Adipocyte (in vitro differentiated cells): ENCODE data around the gene MFRP.

Experiments
- DNase-seq: peaks from one replicate; pipeline ENCODE4 v3.0.0-alpha.2; 2015; ENCODE audit warnings: low read depth
- H3K27me3 ChIP-seq: replicated peaks from 2 replicates; pipeline ENCODE4 v1.7.0; 2013; ENCODE audit warnings: mild to moderate bottlenecking, low read length, moderate library complexity; ENCODE audit not compliant: control insufficient read depth, insufficient read depth
- H3K36me3 ChIP-seq: 2 replicates; pipeline ENCODE4 v1.7.0; 2013; ENCODE audit warnings: low read length, mild to moderate bottlenecking, moderate library complexity; ENCODE audit not compliant: control insufficient read depth, insufficient read depth, severe bottlenecking
- H3K4me1 ChIP-seq: 2 replicates; pipeline ENCODE4 v1.7.0; 2013; ENCODE audit warnings: mild to moderate bottlenecking, low read length, moderate library complexity; ENCODE audit not compliant: control insufficient read depth, insufficient read depth
- H3K4me3 ChIP-seq: 2 replicates; pipeline ENCODE4 v1.7.0; 2013; ENCODE audit warnings: mild to moderate bottlenecking, low read length, moderate library complexity
- H3K9ac ChIP-seq: 2 replicates; pipeline ENCODE4 v1.7.0; 2013; ENCODE audit warnings: mild to moderate bottlenecking, low read length, moderate library complexity
- H3K9me3 ChIP-seq: 2 replicates; pipeline ENCODE4 v1.7.0; 2013; ENCODE audit warnings: mild to moderate bottlenecking, low read length, moderate library complexity; ENCODE audit not compliant: control insufficient read depth

Gene MFRP

DNA sequence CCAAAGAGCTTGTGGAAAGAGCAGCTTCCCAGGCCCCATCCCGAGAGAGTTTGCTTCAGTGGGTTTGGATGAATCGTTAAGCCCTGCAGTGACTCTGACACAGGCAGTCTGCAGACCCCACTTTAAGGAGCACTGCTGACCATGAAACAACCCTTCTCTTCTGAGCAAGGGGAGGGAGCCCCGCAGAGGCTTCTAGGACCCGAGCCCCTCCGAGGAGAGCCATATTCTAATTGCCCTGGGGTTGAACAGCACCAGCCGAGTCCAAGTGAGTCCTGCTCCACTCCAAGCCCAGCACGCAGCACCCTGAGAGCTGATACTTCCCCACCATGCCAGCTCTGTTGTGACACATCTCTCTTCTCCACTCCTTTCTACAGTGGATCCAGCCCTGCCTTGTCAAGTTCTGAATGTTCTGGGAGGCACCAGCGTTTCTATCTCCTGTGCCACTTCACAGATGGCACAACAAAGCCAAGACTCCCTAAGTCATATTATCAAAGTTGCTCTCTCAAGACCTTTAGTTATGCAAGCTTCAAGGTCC, 24.6 kb upstream of the MFRP start:
- Histone ChIP-seq H3K36me3 (no peaks in the 10 kb centered on the region), H3K4me1 (peaks cover 47% of the 10 kb centered on the region)
- no peak for DNase-seq

DNA sequence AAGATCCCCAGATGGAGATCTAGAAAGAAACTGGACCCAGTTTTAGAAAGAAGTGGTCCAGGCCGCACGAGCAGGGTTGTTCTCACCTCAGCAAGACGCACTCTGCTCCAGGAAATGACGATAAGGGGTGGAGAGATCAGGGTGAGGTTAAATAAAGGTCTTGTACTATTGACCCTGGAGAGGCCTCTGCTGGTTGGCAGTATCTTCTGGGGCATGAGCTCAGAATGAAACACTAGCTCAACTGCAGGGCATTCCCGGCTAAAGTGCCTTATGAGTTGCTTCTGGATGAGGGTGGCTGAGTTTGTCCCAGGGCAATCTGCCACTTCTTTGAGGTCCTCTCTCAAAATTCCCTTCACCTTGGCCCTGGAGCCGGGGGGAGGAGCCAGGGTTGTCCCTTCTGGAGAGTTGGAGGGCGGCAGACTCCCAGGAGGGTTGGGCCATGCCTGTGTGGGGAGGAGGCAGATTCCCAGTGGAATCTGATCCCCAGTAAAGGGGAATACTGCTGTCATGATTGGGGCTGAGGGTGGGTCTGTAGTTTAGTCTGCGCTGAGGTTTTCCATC, 24.1 kb upstream of the MFRP start:
- no peak for DNase-seq

More for the DNA sequence above, 24.6 kb upstream of the MFRP start:
- no peaks in the 10 kb centered on the region for H3K9me3 ChIP-seq
- H3K27me3 ChIP-seq: no peaks in the 10 kb centered on the region
- H3K9ac ChIP-seq: no peak overlapping the region
- H3K4me3 ChIP-seq: no peak overlapping the region

DNA sequence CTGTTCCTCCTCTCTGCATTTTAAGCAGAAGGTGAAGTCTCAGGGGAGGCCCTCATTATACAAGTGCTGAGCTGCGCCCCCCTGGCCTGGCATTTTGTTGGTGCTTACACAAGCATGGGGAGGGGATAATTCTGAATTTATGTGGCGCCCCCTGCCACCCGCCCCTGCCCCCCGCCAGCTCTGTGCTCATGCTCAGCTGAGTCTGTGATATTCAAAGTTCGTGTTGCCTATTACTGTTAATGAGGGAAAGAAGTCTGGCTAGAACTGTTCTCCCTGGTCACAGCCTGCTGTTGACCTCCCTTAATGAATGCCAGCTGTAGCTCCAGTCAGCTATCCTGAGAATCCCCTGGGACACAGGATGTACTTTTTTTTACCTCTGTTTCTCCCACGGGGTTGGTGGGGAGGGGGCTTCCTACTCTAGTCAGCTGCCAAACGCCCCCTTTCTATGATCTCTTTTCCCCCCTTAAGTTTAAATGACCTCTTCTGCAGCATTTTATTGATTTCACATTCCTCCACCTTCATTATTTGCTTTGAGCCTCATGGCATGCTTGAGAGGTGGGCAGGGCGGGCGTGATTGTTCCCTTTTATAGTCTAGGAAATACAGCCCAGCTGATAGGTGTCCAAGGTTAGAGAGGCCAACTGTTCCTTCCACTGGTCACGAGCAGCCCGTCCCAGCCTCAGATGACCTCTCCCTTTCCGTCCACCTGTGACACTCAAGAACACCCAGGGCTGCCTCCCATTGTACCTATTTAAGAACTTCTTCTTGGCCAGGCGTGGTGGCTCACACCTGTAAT, 22.8 kb upstream of the MFRP start:
- Histone ChIP-seq H3K4me1 (peaks cover 37% of the 10 kb centered on the region), H3K9me3 (no peaks in the 10 kb centered on the region), H3K27me3 (no peaks in the 10 kb centered on the region), H3K9ac (no peak overlapping the region), H3K36me3 (no peaks in the 10 kb centered on the region), H3K4me3 (no peak overlapping the region)
- DNase-seq: no peak

More for the DNA sequence above, 24.1 kb upstream of the MFRP start:
- Histone ChIP-seq H3K9me3 (no peaks in the 10 kb centered on the region), H3K4me1 (peaks cover 41% of the 10 kb centered on the region), H3K4me3 (no peak overlapping the region), H3K27me3 (no peaks in the 10 kb centered on the region), H3K36me3 (no peaks in the 10 kb centered on the region), H3K9ac (no peak overlapping the region)

- peaks cover 40% of the 10 kb centered on the region for H3K4me1 ChIP-seq
- H3K36me3 ChIP-seq: no peaks in the 10 kb centered on the region
- no peaks in the 10 kb centered on the region for H3K9me3 ChIP-seq
- no peak overlapping the region for H3K9ac ChIP-seq
- no peak for DNase-seq
- no peaks in the 10 kb centered on the region for H3K27me3 ChIP-seq
- H3K4me3 ChIP-seq: no peak overlapping the region
Measured at GRCh38 chr11:119368121-119369034, 21.9 kb upstream of the MFRP start.

DNA sequence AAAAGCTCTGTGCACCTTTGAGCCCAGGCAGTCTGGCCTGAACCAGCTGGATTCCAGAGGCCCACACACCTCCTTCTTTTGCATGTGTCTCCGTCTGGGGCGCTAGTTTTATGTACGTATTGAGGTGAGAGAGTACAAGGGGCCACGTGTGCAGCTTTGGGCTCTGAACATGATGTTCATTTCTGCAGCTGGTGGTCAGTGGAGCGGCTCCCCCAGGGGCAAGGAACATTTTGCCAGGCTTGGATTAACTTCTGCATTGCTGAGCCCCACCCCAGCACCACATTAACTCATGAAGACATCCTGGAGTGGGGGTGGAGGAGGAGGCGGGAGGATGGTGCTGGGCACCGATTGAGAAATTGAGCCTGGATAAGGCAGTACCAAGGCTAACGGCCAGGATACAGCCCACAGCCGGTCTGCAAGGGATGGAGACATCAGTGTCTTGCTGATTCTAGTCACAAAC, 21.2 kb upstream of the MFRP start:
- Histone ChIP-seq H3K4me1 (peaks cover 47% of the 10 kb centered on the region), H3K36me3 (no peaks in the 10 kb centered on the region), H3K9me3 (no peaks in the 10 kb centered on the region), H3K4me3 (no peak overlapping the region), H3K9ac (no peak overlapping the region), H3K27me3 (no peaks in the 10 kb centered on the region)
- peak; percentile 40 for DNase-seq

GRCh38 chr11:119366690-119367620, 20.4 kb upstream of the MFRP start:
- Histone ChIP-seq H3K9me3 (no peaks in the 10 kb centered on the region), H3K9ac (no peak overlapping the region), H3K4me3 (no peak overlapping the region), H3K4me1 (peaks cover 54% of the 10 kb centered on the region), H3K36me3 (no peaks in the 10 kb centered on the region), H3K27me3 (no peaks in the 10 kb centered on the region)
- DNase-seq: no peak

GRCh38 chr11:119365071-119365591, 18.6 kb upstream of the MFRP start:
- no peaks in the 10 kb centered on the region for H3K27me3 ChIP-seq
- no peak for DNase-seq
- H3K4me1 ChIP-seq: peaks cover 57% of the 10 kb centered on the region
- H3K9me3 ChIP-seq: no peaks in the 10 kb centered on the region
- H3K36me3 ChIP-seq: no peaks in the 10 kb centered on the region
- H3K4me3 ChIP-seq: no peak overlapping the region
- H3K9ac ChIP-seq: no peak overlapping the region

DNA sequence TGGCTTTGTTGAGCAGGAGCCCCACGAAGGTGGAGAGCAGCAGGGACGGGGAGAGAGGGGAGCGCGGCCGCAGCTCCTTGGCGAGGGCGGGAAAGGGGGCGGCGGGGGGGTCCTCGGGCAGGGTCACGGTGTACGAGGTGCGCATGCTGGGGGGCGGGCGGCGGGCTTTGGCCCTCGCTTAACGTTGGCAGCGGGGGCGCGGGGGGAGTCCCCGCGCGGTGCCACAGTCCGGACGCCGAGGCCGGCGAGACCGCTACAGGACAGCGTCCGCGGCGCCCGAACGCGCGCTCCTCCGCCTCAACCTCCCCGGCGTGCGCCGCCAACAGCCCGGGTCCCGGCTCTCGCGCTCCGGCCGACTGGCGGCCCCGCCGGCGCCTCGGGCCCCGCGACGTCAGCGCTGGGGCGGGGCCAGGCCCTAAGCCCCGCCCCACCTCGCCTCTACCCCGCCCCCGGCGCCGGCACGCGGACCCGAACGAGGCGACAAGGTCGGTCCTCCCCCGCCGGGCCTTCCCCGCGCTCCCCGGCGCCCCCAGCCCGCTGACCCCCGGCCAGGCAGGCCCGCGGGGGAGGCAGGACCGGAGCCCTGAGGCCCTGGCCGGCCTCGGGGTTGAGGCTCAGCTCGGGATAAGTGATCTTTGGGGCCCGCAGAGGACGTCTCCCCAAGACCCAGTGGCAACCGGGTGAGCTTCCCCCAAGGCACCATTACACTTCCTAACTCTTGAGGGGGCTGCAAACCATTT, 17.5 kb upstream of the MFRP start:
- no peak overlapping the region for H3K9ac ChIP-seq
- H3K27me3 ChIP-seq: no peaks in the 10 kb centered on the region
- H3K9me3 ChIP-seq: no peaks in the 10 kb centered on the region
- H3K36me3 ChIP-seq: peaks cover 3% of the 10 kb centered on the region
- DNase-seq: peak; percentile 89
- peak overlapping the region; percentile 60 for H3K4me3 ChIP-seq
- H3K4me1 ChIP-seq: peaks cover 61% of the 10 kb centered on the region

GRCh38 chr11:119363081-119363850, 16.8 kb upstream of the MFRP start:
- Histone ChIP-seq H3K36me3 (peaks cover 3% of the 10 kb centered on the region), H3K4me1 (peaks cover 54% of the 10 kb centered on the region), H3K9ac (no peak overlapping the region), H3K9me3 (no peaks in the 10 kb centered on the region), H3K27me3 (no peaks in the 10 kb centered on the region), H3K4me3 (no peak overlapping the region)
- DNase-seq: no peak
